NCI-H2196 (cell line): Measurements from ENCODE around the gene CHADL.

ENCODE experiments used
- DNase-seq: peaks from one replicate; lab custom pipeline; 2025; ENCODE audit not compliant: unreplicated experiment; lab: John Stamatoyannopoulos, UW

The CHADL gene

DNA sequence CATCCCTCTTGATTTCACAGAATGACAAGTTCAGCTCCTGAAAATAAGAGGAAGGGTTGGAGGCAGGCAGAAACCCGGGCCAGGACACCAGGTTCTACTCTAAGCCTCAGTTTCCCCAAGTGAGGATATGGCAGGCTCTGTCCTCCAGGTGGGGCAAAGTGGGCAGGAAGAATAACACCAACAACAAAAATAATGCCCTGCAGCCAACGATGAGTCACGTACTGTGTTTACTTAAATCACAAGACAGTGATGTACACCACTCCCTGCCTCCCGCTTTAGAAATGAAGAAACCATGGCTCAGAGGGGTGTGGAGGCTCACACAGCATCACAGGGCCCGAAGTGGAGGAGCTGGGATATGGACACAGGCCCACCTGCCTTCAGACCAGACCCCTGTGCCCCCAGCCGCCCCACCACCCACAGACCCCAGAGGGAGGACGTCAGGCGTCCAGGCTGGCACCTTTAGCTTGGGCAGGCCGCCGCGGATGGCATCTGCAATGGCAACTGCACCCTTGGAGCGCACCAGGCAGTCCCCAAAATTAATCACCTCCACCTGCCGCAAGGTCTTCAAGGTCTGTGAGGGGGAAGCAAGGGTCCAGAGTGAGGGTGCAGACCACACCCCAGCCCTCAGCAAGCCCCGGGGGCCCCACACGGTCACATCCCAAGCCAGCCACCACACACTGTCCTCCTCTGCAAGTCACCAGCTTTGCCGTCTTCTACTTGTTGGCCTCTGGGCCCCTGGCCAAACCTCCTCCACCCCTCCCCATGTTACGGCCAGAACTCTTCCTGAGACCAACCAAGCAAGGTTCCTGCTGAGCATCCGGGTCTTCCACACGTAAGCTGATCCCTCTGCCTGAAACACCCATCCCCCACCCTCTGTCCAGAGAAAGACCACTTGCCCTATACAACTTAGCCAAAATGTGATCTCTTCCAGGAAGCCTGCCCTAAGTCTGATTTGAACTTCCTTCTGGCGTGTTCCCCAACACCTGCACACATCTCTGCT, 15.8 kb upstream of the CHADL start:
- peak; percentile 79 for DNase-seq

- DNase-seq = no peak
Measured at GRCh38 chr22:41254230-41254629, 13.5 kb upstream of the CHADL start.

GRCh38 chr22:41252365-41252764, 11.6 kb upstream of the CHADL start:
- no peak for DNase-seq

GRCh38 chr22:41250127-41250526, 9.4 kb upstream of the CHADL start:
- DNase-seq = no peak

DNA sequence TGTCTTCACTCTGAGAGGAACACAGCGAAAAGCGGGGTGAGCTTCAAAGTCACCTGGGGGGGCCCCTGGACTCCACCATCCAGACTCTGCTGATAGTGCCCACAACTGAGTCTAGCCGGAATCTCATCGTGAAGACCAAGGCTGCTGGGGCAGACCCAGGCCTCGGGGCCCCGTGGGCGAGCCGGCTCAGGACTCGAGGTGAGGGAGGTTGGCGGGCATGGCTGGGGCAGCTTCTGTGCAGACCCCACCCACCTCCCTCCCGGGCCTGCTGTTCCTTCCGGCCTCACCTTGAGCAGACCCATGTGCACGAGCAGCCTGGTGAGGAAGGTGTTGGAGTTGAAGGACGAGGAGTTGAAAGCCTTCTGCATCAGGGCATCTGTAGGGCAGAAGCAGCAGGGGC, 8.7 kb upstream of the CHADL start:
- no peak for DNase-seq

DNA sequence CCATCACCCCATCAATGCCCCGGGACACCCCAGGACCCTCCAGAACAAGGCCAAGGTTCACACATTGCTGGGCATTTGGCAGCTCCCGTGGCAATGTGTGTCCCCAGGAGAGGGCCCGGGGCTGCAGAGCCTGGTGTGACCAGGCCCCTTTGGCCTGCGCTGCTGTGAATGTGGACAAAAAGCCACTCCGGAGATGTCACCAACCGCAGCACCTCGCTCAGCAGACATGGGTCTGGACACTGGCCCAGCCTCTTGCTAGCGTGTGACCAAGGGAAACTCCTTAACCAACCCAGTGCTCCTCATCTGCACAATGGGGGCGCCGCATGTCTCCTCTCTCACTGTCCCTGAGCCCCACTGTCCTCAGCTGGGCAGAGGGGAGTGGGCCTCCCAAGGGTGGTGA, 8.0 kb upstream of the CHADL start:
- no peak for DNase-seq

DNA sequence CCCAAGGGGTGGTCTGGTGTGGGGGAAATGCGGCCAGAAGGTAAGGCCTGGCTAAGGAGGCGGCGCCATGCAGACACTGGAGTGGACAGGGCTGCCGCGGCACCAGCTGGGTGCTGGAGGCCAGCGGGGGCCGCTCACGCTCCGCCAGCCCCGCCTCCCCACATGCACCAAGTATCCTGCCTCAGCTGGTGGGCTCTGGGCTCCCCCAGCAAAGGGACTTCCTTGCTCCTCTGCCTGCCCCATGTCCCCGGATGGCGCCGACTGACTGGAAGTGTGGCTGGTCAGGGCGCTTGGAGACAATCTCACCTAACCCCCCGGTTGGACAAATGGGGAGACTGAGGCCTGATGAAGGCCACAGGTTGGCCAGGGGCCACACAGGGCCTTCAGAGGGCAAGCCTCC, 7.6 kb upstream of the CHADL start:
- no peak for DNase-seq

DNA sequence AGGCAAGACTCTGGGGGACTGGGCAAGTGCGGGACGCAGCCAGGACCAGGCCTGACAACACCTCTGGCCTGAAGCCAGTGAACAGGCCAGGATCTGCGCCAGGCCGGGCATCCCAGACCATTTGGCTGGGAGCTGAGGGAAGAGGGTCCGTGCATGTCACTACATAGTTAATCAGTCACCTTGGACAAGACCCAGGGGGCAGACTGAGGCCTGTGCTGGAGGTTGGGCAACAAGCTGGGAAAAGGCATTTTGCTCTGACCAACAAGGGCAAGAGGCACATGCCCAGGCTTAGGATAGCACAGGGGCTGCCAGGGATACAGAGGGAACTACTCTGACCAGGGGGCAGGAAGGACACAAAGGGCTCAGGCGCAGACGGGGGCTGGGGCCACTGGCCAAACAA, 7.0 kb upstream of the CHADL start:
- DNase-seq = no peak

DNA sequence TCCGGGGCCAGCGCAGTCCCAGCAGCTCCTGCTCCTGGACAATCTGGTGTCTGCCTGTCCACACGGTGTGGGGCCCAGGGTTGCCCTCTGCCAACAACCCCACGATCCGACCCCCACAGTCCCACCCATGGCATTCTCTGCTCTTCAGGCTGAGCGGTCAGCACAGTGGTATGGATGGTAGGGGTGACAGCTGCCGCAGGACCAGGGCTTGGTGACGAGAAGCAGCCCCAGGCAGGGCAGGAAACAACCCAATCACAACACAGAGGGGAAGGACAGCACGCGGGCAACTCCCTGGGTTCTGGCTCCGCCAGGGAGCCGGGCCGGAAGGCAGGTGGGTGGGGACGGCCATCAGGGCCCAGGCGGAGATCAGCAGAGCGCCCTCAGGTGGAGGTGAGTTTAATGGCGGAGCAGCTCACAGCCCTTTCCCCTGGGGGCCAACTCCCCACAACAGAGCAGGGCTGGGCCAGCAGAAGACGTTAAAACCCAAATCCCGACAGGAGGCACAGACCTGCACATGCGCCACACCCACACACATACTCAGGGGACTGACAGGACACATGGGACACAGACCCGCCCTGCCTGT, 5.3 kb upstream of the CHADL start:
- no peak for DNase-seq

DNA sequence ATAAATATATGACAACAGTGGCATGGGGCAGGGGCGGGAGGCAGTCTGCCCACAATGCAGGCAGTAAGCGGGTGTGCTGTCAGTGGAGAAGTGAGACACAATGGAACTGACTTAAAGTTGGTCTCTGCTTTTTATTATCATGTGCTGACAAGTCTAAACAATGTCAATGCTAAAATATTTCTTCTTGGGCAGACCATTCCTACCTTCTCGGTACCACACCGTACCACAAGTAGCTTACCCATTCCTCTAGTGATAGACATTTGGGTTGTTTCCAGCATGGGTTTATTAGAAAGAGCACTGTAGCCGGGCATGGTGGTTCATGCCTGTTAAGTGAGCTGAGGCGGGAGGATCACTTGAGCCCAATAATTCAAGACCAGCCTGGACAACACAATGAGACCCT, 2.6 kb upstream of the CHADL start:
- DNase-seq = no peak

GRCh38 chr22:41242396-41243117, 1.8 kb upstream of the CHADL start:
- DNase-seq = no peak

DNA sequence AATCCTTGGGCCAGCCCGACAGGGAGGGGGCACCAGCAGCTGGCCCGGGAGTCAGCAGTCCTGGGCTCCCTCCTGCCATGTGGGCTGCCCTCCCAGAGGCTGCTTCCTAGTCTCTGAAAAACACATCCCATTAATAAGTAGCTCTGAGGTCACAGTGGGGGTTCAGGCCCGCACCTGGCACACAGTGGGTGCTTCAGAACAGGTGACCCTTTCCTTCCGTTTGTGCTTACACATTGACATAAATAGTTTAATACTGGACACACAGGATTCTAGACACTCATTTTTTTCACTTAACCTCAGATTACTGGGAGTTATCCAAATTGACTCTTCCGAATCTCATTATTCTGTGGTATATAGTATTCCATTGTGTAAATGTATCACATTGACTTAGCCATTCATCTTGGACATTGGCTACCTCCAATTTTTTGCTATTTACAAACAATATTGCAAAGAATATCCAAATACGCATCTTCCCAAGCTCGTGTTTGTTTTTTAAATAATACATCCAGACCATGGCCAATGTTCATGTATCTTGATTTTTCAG, 474 bp upstream of the CHADL start:
- no peak for DNase-seq

DNA sequence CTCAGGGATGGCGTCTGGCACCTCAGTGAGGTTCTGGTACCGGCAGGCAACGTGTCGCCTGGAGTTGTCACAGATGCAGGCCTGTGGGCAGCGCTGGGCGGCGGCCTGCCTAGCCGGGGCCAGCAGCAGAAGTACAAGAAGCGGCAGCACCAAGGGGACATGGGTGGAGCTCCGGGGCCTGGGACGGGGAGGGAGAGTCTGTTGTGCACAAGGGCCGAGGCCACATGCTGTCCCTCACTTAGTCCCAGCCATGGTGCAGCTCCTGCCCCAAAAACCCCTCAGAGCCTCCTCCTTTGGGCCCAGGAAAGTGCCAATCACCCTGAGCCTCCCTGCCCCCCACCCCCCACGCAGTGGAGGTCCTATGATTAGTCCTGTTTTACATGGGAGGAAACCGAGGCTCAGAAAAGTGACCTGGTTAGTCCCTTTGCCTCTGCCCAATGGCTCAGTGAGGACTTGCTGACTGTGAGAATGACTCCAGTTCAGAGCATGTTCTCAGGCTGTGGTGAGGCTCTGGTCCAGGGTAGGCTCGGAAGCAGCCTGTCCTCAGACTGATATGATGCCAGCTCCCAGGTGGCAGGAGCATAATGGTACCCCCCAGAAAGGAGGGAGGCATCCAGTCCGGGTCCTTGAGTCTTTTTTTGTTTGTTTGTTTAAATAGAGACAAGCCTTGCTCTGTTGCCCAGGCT, 1.1 kb downstream of the CHADL start:
- no peak for DNase-seq

DNA sequence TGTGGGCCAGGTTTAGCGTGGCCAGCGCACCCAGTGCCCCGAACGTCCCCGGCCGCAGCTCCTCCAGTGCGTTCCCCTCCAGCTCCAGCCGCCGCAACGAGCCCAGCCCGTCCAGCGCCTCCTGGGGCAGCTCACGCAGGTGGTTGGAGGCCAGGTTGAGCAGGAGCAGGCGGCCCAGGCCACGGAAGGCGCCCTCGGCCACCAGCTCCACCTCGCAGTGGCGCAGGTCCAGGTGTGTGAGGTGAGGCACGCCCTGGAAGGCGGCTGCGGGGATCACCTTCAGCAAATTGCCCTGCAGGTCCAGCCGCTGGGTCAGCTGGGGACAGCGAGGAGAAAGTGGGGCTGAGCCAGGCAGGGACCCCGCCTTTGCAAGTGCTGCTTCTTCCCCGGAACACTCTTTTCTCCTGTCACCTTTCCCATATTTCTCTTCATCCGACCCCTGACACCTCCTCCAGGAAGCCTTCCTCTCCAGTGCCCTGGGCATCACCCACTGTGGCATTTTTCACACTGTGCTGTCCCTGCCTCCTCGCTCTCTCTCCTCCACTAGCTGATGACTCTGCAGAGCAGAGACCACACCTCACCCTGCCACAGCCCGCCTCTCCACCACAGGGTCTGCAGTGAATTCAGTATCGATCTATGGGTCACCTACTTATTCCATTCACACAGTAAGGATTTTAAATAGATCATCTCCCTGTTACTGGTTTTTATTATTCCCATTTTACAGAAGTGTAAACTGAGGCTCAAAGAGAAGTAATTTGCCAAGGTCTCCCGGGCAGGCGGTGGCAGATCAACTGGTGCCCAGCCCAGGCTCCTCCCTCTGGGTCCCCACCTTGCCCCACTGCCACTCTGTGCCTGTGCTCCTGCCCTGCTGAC, 1.9 kb downstream of the CHADL start:
- no peak for DNase-seq

- peak; percentile 85 for DNase-seq
Measured at GRCh38 chr22:41237707-41238569, 2.8 kb downstream of the CHADL start.

DNA sequence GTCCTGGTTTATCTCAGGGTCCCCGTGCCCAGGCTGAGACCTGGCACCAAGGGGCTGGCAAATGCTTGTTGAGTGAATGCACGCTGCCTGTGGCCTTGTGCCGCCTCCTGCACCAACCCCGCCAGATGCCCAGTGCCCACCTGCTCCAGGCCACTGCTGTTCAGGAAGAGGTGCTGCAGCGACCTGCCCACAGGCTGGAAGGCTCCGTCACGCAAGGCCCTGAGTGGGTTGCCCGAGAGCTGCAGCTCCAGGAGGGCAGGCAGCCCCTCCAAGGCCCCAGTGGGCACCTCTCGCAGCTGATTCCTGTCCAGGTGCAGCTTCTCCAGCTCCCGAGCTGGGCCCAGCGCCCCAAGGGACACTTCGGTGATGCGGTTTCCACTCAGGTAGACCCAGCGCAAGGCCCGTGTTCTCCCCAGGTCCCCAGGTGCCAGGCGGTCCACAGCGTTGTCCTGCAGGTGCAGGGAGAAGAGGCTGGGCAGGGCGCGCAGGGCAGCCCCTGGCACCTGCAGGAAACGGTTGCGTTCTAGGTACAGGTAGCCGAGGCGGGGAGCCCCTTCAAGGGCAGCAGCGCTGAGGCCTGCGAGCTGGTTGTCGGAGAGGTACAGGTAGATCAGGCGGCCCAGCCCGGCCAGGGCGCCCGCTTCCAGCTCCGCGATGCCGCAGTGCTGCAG, 3.6 kb downstream of the CHADL start:
- no peak for DNase-seq

GRCh38 chr22:41234815-41235695, 5.7 kb downstream of the CHADL start:
- DNase-seq = peak; percentile 42

GRCh38 chr22:41231369-41231768, 9.4 kb downstream of the CHADL start:
- no peak for DNase-seq
